ENCODE data around the gene OR4A5.
"Not testable (repeated sequence)": the region's sequence is repeated elsewhere in the genome, so short reads cannot be mapped to it uniquely, and the experiment has no call there.

Gene OR4A5

GRCh38 chr11:54706532-54706931 lies at the start of gene OR4A5:
Gene OR4A5 (plus strand): TSS chr11:54706832. CDS start chr11:54706885, 53 bp downstream.
- DNase-seq; H3K36me3 ChIP-seq; H3K27ac ChIP-seq; H3K4me3 ChIP-seq (ENCODE audit: low read depth, low read length); H3K9me3 ChIP-seq (ENCODE audit: severe bottlenecking); H3K27me3 ChIP-seq (ENCODE audit: insufficient read depth, low read depth, severe bottlenecking): not testable (repeated sequence)

DNA sequence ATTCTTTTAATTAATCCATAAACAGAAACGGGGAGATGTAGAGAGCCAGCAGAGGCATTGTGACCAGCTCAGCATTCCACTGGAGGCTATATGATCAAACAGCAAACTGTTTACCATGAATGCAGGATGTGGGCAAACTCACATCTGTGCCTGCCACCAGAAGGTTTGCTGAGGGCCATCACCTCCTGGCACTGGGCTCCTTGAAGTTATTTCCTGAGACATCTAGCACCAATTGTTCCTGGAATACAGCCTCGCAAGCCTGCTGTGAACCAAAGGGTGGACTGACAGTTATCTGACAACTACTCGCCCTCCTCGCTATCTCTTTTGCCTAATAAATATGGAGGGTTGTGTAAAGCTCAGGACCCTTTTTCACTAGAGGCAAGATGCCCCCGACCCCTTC lies 13.5 kb downstream of the OR4A5 start:
- H3K4me3 ChIP-seq (ENCODE audit: low read depth, low read length); DNase-seq; H3K9me3 ChIP-seq (ENCODE audit: severe bottlenecking); H3K36me3 ChIP-seq; H3K27me3 ChIP-seq (ENCODE audit: insufficient read depth, low read depth, severe bottlenecking); H3K27ac ChIP-seq: not testable (repeated sequence)

Data from WERI-Rb-1 (cell line).